ENCODE results near the gene ZIC2.

The ZIC2 gene

GRCh38 chr13:99993660-99994637, 12.4 kb downstream of the ZIC2 start:
- peaks cover 66% of the 10 kb centered on the region for H3K4me1 Mint-ChIP-seq
- TF ChIP-seq CTCF (IDR thresholded peaks at IDR 0.05), result no peak
- H3K9me3 Mint-ChIP-seq, result no peaks in the 10 kb centered on the region
- no peaks in the 10 kb centered on the region for H3K36me3 Mint-ChIP-seq (ENCODE audit: low read depth)
- peaks cover 100% of the 10 kb centered on the region for H3K27me3 Mint-ChIP-seq (ENCODE audit: low read depth, poor library complexity)
- peak; percentile 20 for DNase-seq
- no peak overlapping the region for H3K27ac Mint-ChIP-seq
- H3K4me3 Mint-ChIP-seq, result no peak overlapping the region

- no peaks in the 10 kb centered on the region for H3K36me3 Mint-ChIP-seq (ENCODE audit: low read depth)
- DNase-seq, result no peak
- H3K27ac Mint-ChIP-seq, result no peak overlapping the region
- peaks cover 59% of the 10 kb centered on the region for H3K4me1 Mint-ChIP-seq
- no peak for TF ChIP-seq CTCF (IDR thresholded peaks at IDR 0.05)
- H3K4me3 Mint-ChIP-seq, result no peak overlapping the region
- H3K9me3 Mint-ChIP-seq, result no peaks in the 10 kb centered on the region
- H3K27me3 Mint-ChIP-seq (ENCODE audit: low read depth, poor library complexity), result peaks cover 100% of the 10 kb centered on the region
Measured at GRCh38 chr13:99994638-99995020, 13.0 kb downstream of the ZIC2 start.

GRCh38 chr13:99995104-99995588, 13.6 kb downstream of the ZIC2 start:
- Mint-ChIP-seq H3K9me3 (no peaks in the 10 kb centered on the region), H3K4me1 (peaks cover 54% of the 10 kb centered on the region), H3K4me3 (no peak overlapping the region), H3K27ac (no peak overlapping the region), H3K27me3 (ENCODE audit: low read depth, poor library complexity) (peaks cover 98% of the 10 kb centered on the region), H3K36me3 (ENCODE audit: low read depth) (no peaks in the 10 kb centered on the region)
- TF ChIP-seq CTCF (IDR thresholded peaks at IDR 0.05), result no peak
- no peak for DNase-seq

GRCh38 chr13:99995589-99996380, 14.2 kb downstream of the ZIC2 start:
- no peak for DNase-seq
- Mint-ChIP-seq H3K4me3 (no peak overlapping the region), H3K27me3 (ENCODE audit: low read depth, poor library complexity) (peaks cover 96% of the 10 kb centered on the region), H3K36me3 (ENCODE audit: low read depth) (no peaks in the 10 kb centered on the region), H3K9me3 (no peaks in the 10 kb centered on the region), H3K27ac (no peak overlapping the region), H3K4me1 (peaks cover 53% of the 10 kb centered on the region)
- TF ChIP-seq CTCF (IDR thresholded peaks at IDR 0.05), result no peak

- Mint-ChIP-seq H3K4me1 (peaks cover 49% of the 10 kb centered on the region), H3K27ac (no peak overlapping the region), H3K27me3 (ENCODE audit: low read depth, poor library complexity) (peaks cover 89% of the 10 kb centered on the region), H3K4me3 (peak overlapping the region; percentile 47), H3K9me3 (no peaks in the 10 kb centered on the region), H3K36me3 (ENCODE audit: low read depth) (no peaks in the 10 kb centered on the region)
- no peak for TF ChIP-seq CTCF (IDR thresholded peaks at IDR 0.05)
- no peak for DNase-seq
Measured at GRCh38 chr13:99996381-99996973, 14.9 kb downstream of the ZIC2 start.
